ENCODE results near the gene ISCA1.
"Not testable (repeated sequence)": the region's sequence is repeated elsewhere in the genome, so short reads cannot be mapped to it uniquely, and the experiment has no call there.

Gene ISCA1

DNA sequence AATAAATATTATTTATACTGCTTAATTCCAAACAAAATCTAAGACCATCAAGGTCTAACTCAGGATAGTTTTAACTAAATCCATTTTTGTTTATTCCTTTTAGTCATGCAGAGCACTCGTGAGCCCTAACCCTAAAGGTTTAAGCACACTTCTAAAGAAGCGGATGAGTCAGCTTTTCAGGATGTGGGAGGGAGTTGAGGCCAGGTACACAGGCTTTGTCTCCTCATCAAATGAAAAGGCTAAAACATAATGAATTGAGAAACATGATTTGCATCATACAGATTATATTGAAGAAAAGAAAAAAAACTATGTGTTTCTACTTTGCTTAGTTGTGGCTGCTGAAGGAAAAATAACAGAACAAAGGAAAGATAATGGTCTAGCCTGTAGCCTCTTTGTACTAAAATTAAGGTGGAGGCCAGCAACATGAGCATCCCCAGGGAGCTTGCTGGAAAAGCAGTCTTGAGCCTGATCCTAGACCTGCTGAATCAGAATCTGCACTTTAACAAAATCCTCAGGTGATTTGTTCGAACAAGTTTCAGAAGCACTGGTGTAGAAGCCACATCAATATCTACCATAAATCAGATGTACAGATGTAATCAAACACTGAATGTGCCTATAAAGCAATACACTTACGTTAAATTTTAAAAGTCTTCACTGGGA, 21.1 kb upstream of the ISCA1 start:
- Mint-ChIP-seq H3K4me3 (no peak overlapping the region), H3K27me3 (no peaks in the 10 kb centered on the region), H3K9me3 (no peaks in the 10 kb centered on the region), H3K27ac (no peak overlapping the region), H3K36me3 (ENCODE audit: low read depth) (peaks cover 96% of the 10 kb centered on the region), H3K4me1 (ENCODE audit: low read depth) (peaks cover 7% of the 10 kb centered on the region)
- intact Hi-C loops (cut with micrococcal nuclease) = no loop called here

DNA sequence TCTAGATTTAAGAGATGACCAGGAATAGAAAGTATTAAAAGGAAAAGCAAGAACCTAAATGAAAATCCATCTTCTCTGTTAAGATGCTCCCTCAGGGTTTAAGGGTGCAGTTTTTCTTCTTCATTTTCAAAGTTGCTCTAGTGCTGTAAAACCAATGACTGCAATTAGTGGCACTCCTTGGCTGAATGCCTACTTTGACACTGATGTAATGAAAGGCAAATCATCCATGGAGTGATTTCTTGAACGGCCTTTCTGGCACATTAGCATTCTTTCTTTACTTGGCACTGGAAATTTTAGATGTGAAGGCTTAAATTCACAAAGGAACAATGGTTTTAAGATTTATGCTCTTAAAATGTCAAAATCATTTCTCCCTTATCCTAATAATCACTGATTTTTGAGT, 19.3 kb upstream of the ISCA1 start:
- H3K4me1 Mint-ChIP-seq (ENCODE audit: low read depth) = peaks cover 7% of the 10 kb centered on the region
- H3K27ac Mint-ChIP-seq = no peak overlapping the region
- H3K9me3 Mint-ChIP-seq = no peaks in the 10 kb centered on the region
- H3K36me3 Mint-ChIP-seq (ENCODE audit: low read depth) = peaks cover 96% of the 10 kb centered on the region
- intact Hi-C loops (cut with micrococcal nuclease) = no loop called here
- no peaks in the 10 kb centered on the region for H3K27me3 Mint-ChIP-seq
- H3K4me3 Mint-ChIP-seq = no peak overlapping the region

GRCh38 chr9:86300701-86301100, 18.4 kb upstream of the ISCA1 start:
- intact Hi-C loops (cut with micrococcal nuclease) = no loop called here
- Mint-ChIP-seq H3K27ac (no peak overlapping the region), H3K36me3 (ENCODE audit: low read depth) (peaks cover 96% of the 10 kb centered on the region), H3K27me3 (no peaks in the 10 kb centered on the region), H3K4me3 (no peak overlapping the region), H3K4me1 (ENCODE audit: low read depth) (peaks cover 7% of the 10 kb centered on the region), H3K9me3 (no peaks in the 10 kb centered on the region)

DNA sequence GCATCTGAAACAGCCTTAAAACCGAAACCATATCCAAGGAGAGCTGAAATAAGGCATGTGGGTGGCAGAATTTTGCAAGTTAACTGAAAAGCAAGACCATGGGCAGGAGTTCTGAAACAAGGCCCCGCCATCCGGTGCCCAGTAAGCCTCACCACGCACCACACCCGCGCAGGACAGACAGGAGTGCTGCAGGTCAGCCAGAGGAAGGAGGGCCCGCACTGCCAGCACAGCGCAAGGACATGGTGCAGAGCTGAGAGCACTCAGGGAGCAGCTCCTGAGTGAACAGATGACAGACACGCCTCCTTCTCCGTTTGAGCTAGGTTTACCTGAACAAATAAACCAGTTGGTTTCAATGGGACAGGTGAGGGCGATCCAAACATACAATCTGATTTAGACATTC, 16.5 kb upstream of the ISCA1 start:
- Mint-ChIP-seq H3K36me3 (ENCODE audit: low read depth) (peaks cover 91% of the 10 kb centered on the region), H3K9me3 (no peaks in the 10 kb centered on the region), H3K27ac (peak overlapping the region; percentile 22), H3K27me3 (no peaks in the 10 kb centered on the region), H3K4me3 (no peak overlapping the region), H3K4me1 (ENCODE audit: low read depth) (peaks cover 6% of the 10 kb centered on the region)
- intact Hi-C loops (cut with micrococcal nuclease) = loop anchor here (5.0 kb wide), 1 partner anchor 33 kb away; no protein-coding TSS in a partner anchor

GRCh38 chr9:86290341-86290740, 8.0 kb upstream of the ISCA1 start:
- intact Hi-C loops (cut with micrococcal nuclease); H3K9me3 Mint-ChIP-seq; H3K4me3 Mint-ChIP-seq; H3K27me3 Mint-ChIP-seq; H3K27ac Mint-ChIP-seq: not testable (repeated sequence)
- peaks cover 75% of the 10 kb centered on the region for H3K36me3 Mint-ChIP-seq (ENCODE audit: low read depth)
- H3K4me1 Mint-ChIP-seq (ENCODE audit: low read depth) = peaks cover 19% of the 10 kb centered on the region

GRCh38 chr9:86288499-86289198, 6.3 kb upstream of the ISCA1 start:
- Mint-ChIP-seq H3K27ac (no peak overlapping the region), H3K27me3 (no peaks in the 10 kb centered on the region), H3K4me1 (ENCODE audit: low read depth) (peaks cover 26% of the 10 kb centered on the region), H3K9me3 (no peaks in the 10 kb centered on the region), H3K36me3 (ENCODE audit: low read depth) (peaks cover 64% of the 10 kb centered on the region), H3K4me3 (no peak overlapping the region)
- intact Hi-C loops (cut with micrococcal nuclease) = loop anchor here (5.0 kb wide), 1 partner anchor 346 kb away; the partner anchor contains the start of gene NAA35

GRCh38 chr9:86287013-86287412, 4.7 kb upstream of the ISCA1 start:
- Mint-ChIP-seq H3K27me3 (peaks cover 3% of the 10 kb centered on the region), H3K4me1 (ENCODE audit: low read depth) (peaks cover 36% of the 10 kb centered on the region), H3K4me3 (no peak overlapping the region), H3K36me3 (ENCODE audit: low read depth) (peaks cover 59% of the 10 kb centered on the region), H3K27ac (no peak overlapping the region), H3K9me3 (no peaks in the 10 kb centered on the region)
- intact Hi-C loops (cut with micrococcal nuclease) = loop anchor here (5.0 kb wide), 1 partner anchor 345 kb away; the partner anchor contains the start of gene NAA35

- intact Hi-C loops (cut with micrococcal nuclease) = loop anchor here (5.0 kb wide), 1 partner anchor 344 kb away; the partner anchor contains the start of gene NAA35
- Mint-ChIP-seq H3K27ac (no peak overlapping the region), H3K4me3 (no peak overlapping the region), H3K36me3 (ENCODE audit: low read depth) (peaks cover 55% of the 10 kb centered on the region), H3K9me3 (no peaks in the 10 kb centered on the region), H3K4me1 (ENCODE audit: low read depth) (peaks cover 39% of the 10 kb centered on the region), H3K27me3 (peaks cover 3% of the 10 kb centered on the region)
These were observed 3.9 kb upstream of the ISCA1 start for GRCh38 chr9:86286278-86286677.

DNA sequence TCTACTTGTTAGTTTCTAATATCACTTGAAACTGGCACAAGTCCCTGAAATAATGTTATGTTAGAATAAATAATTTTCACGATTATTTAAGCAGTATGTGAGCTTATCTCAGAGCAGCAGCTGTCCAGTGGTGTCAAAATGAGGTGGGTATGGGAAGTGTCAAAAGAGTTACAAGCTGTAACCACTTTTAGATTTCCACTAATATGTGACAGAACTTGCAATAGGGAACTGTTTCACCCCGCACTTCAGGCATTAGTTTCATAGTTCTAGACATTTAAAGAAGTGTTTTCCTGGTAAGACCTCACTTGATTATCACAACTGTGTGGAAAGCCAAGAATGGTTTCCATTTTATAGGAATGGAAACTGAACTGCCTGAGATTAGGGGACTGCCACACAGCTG, 2.9 kb upstream of the ISCA1 start:
- peaks cover 3% of the 10 kb centered on the region for H3K27me3 Mint-ChIP-seq
- no peak overlapping the region for H3K4me3 Mint-ChIP-seq
- no peaks in the 10 kb centered on the region for H3K9me3 Mint-ChIP-seq
- intact Hi-C loops (cut with micrococcal nuclease) = loop anchor here (5.0 kb wide), 1 partner anchor 343 kb away; the partner anchor contains the start of gene NAA35
- peaks cover 46% of the 10 kb centered on the region for H3K36me3 Mint-ChIP-seq (ENCODE audit: low read depth)
- no peak overlapping the region for H3K27ac Mint-ChIP-seq
- H3K4me1 Mint-ChIP-seq (ENCODE audit: low read depth) = peaks cover 47% of the 10 kb centered on the region

DNA sequence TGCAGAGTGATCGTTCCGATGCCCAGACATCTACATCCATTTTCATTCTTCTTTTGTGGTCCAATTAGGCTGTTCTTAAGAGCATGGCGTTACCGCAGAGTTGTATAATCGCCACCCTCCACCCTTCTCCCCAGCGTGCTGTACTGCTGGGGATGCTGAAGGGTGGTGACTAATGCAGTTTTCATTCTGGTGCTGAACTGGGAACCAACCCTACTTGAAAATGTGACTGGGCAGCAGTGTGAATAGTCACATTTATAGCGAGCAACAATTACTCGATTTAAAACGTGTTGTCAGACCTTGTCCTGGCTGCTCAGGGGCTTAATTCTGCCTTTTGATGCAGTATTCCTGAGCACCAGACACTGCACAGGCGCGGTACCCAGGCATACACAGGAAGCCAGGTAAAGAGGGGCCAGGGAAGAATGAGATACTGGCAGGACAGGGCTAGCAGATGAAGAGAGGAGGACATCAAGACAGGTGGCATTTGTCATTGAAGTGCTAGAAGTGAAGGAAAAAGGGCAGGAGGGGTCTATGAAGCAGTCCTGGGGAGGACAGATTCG, 719 bp upstream of the ISCA1 start:
- peaks cover 3% of the 10 kb centered on the region for H3K27me3 Mint-ChIP-seq
- peak overlapping the region; percentile 92 for H3K4me3 Mint-ChIP-seq
- H3K4me1 Mint-ChIP-seq (ENCODE audit: low read depth) = peaks cover 61% of the 10 kb centered on the region

DNA sequence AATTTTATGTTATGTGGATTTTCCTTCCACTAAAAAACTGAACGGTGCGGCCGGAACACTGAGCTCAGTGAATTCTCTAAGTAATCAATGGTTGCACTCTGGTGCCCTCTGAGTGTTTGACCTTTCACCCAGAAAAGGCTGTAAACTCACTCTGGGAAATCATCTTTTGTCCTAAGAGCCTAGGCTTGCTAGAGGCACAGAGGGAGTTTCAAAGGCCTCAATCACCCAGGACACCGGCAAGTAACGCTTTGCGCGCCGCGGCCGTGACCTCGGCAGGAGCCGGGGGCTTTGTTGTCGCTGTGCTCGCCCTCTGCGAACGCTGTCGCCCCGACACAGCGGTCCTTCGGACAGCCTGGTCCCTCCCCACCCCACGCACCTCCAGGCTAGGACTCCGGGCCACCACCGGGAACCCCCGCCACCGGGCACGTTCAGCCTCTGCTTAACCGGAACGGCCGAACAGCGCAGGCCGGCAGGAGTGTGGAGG, 703 bp downstream of the ISCA1 start:
- Mint-ChIP-seq H3K27ac (peak overlapping the region; percentile 91), H3K4me3 (peak overlapping the region; percentile 92), H3K9me3 (no peaks in the 10 kb centered on the region), H3K27me3 (peaks cover 3% of the 10 kb centered on the region), H3K36me3 (ENCODE audit: low read depth) (peaks cover 27% of the 10 kb centered on the region), H3K4me1 (ENCODE audit: low read depth) (peaks cover 60% of the 10 kb centered on the region)
- intact Hi-C loops (cut with micrococcal nuclease) = loop anchor here (5.0 kb wide), 1 partner anchor 539 kb away; the partner anchor contains the start of gene AGTPBP1

More for the DNA sequence above, 719 bp upstream of the ISCA1 start:
- Mint-ChIP-seq H3K9me3 (no peaks in the 10 kb centered on the region), H3K36me3 (ENCODE audit: low read depth) (peaks cover 41% of the 10 kb centered on the region), H3K27ac (peak overlapping the region; percentile 91)
- intact Hi-C loops (cut with micrococcal nuclease) = loop anchor here (5.0 kb wide), 1 partner anchor 541 kb away; the partner anchor contains the start of gene AGTPBP1

DNA sequence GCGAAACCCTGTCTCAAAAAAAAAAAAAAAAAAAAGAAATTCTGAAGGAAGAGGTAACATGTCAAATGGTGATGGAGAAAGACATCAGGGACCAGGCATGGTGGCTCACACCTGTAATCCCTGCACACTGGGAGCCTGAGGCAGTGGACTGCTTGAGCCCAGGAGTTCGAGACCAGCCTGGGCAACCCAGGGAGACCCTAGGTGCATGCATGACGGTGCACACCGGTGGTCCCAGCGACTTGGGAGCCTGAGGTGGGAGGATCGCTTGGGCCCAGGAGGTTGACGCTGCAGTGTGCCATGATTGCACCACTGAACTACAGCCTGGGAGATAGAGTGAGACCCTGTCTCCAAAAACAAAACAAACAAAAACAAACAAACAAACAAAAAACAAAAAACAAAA, 1.8 kb downstream of the ISCA1 start:
- Mint-ChIP-seq H3K27me3 (peaks cover 3% of the 10 kb centered on the region), H3K4me3 (no peak overlapping the region), H3K36me3 (ENCODE audit: low read depth) (peaks cover 23% of the 10 kb centered on the region), H3K4me1 (ENCODE audit: low read depth) (peaks cover 49% of the 10 kb centered on the region), H3K9me3 (no peaks in the 10 kb centered on the region), H3K27ac (no peak overlapping the region)
- intact Hi-C loops (cut with micrococcal nuclease) = loop anchor here (5.0 kb wide), 1 partner anchor 538 kb away; the partner anchor contains the start of gene AGTPBP1

- intact Hi-C loops (cut with micrococcal nuclease) = loop anchor here (5.0 kb wide), 1 partner anchor 538 kb away; the partner anchor contains the start of gene AGTPBP1
- Mint-ChIP-seq H3K4me3 (no peak overlapping the region), H3K4me1 (ENCODE audit: low read depth) (peaks cover 45% of the 10 kb centered on the region), H3K36me3 (ENCODE audit: low read depth) (peaks cover 23% of the 10 kb centered on the region), H3K27ac (no peak overlapping the region), H3K9me3 (no peaks in the 10 kb centered on the region), H3K27me3 (peaks cover 3% of the 10 kb centered on the region)
These were observed 2.5 kb downstream of the ISCA1 start for GRCh38 chr9:86279839-86280238.

DNA sequence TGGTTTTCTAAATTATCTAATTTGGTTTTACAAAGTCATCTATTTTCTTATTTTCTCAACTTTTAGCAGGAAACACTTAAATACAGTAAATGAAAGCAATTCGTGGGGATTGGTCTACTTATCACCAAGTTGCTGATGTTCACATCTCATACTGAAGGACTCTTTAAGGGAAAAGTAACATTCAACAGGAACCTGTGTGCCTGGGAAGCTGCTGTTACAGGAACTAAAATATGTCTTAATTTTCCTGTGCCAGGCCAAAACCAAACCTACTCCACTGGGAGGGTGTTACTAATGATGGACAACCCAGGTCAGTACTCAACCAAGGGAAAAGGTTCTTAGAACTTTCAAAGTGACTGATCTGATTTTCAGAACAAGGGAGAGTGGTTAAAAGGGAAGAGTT, 5.3 kb downstream of the ISCA1 start:
- Mint-ChIP-seq H3K36me3 (ENCODE audit: low read depth) (peaks cover 26% of the 10 kb centered on the region), H3K9me3 (no peaks in the 10 kb centered on the region), H3K4me3 (no peak overlapping the region), H3K27ac (no peak overlapping the region), H3K27me3 (no peaks in the 10 kb centered on the region), H3K4me1 (ENCODE audit: low read depth) (peaks cover 29% of the 10 kb centered on the region)
- intact Hi-C loops (cut with micrococcal nuclease) = no loop called here
